Transverse colon (tissue), 4 donors: ENCODE results near the gene PAK1. TPM values are rescaled to one million over a fixed set of nuclear protein-coding genes. Genes with fewer than 3 reads are reported as not detected.

ENCODE experiments used
- DNase-seq: peaks from one replicate; pipeline ENCODE4 v3.0.0-alpha.2; 2019
- H3K27ac ChIP-seq, 4 donors: fragments of 200-600 bp; sonication (generic); 2 replicates each; pipeline ENCODE4 v1.5.1; 2016 to 2018; ENCODE audit warnings: inconsistent platforms in 4 of 4
- H3K27me3 ChIP-seq: fragments of 200-600 bp; sonication (generic); 2 replicates; pipeline ENCODE4 v1.5.1; 2017; ENCODE audit warnings: inconsistent platforms
- H3K36me3 ChIP-seq, 4 donors: fragments of 200-600 bp; sonication (generic); 2 replicates each; pipeline ENCODE4 v1.5.1; 2017 to 2019; ENCODE audit warnings: inconsistent platforms in 4 of 4
- H3K4me1 ChIP-seq, 4 donors: fragments of 200-600 bp; sonication (generic); 2 replicates each; pipeline ENCODE4 v1.5.1; 2017 to 2020; ENCODE audit warnings: inconsistent platforms in 4 of 4
- H3K4me3 ChIP-seq, 4 donors: fragments of 200-600 bp; sonication (generic); 1 replicate in 1 of 4; 2 replicates in 3 of 4; pipeline versions ENCODE4 v1.5.1 to v1.6.1; 2017 to 2019; ENCODE audit warnings: inconsistent platforms in 4 of 4
- H3K9me3 ChIP-seq, 2 donors: fragments of 200-600 bp; sonication (generic); 2 replicates each; pipeline ENCODE4 v1.5.1; 2017 to 2019; ENCODE audit warnings: inconsistent platforms in 2 of 2
- CTCF ChIP-seq, 5 experiments: fragments of 200-600 bp in 3 of 5; fragments of 450-650 bp in 2 of 5; sonication (generic) in 3 of 5; IDR thresholded peaks; 1 replicate in 2 of 5; 2 replicates in 3 of 5; pipeline ENCODE4 v1.5.1; 2016 to 2017; ENCODE audit warnings: antibody characterized with exemption in 5 of 5, inconsistent platforms in 3 of 5, mild to moderate bottlenecking in 2 of 5, moderate library complexity in 1 of 5
- EP300 ChIP-seq: sonication (generic); formaldehyde crosslinking; IDR thresholded peaks from one replicate; pipeline ENCODE4 v1.6.1; 2017; ENCODE audit warnings: antibody characterized with exemption, low read depth
- POLR2A ChIP-seq: fragments of 450-650 bp; IDR thresholded peaks from one replicate; pipeline ENCODE4 v1.6.1; 2016; ENCODE audit warnings: antibody characterized with exemption, mild to moderate bottlenecking, moderate library complexity
- POLR2AphosphoS5 ChIP-seq, 3 donors: sonication (generic); formaldehyde crosslinking; IDR thresholded peaks; one replicate each; pipeline ENCODE4 v1.6.1; 2016; ENCODE audit warnings: antibody characterized with exemption in 3 of 3
- WGBS, 2 donors: methylation state at CpG; one replicate each; pipeline ENCODE4 v1.1.5; 2018; ENCODE audit warnings: low coverage in 1 of 2; 5-methylcytosine and 5-hydroxymethylcytosine counted together
- in situ Hi-C, 4 donors: fragments of 200-750 bp; cut with MboI; loops; one replicate each; pipeline versions ENCODE4 v1.15.0 to v1.15.1; 2017; ENCODE audit warnings: low sequenced_read_pairs in 3 of 4, low pct_ligation_motif_present in 1 of 4, low pct_unique_long_range_greater_than_20kb in 1 of 4
- intact Hi-C: fragments of 100-400 bp; cut with DNase I; formaldehyde crosslinking; loops from one replicate; pipeline ENCODE4 v1.15.1; 2023; ENCODE audit warnings: low total_unique reads
- total RNA-seq, 4 donors: library from RNA; depleted of rRNA; stranded (reverse); fragments of >200 nt; gene quantifications; one replicate each; pipeline ENCODE4 v1.1.0, GENCODE V29; 2016

Gene PAK1
- total RNA-seq, 4 donors from 2014 or later: 104 to 222 (median 128) TPM

GRCh38 chr11:77309401-77310085 is 164.4 kb downstream of the PAK1 start:
- TF ChIP-seq POLR2A (no peak), EP300 (no peak), POLR2AphosphoS5 (IDR thresholded peaks at IDR 0.05) (no peak), CTCF (IDR thresholded peaks at IDR 0.05) (no peak)
- Histone ChIP-seq H3K4me1 (no peaks in the 10 kb centered on the region), H3K4me3 (no peak overlapping the region), H3K9me3 (no peaks in the 10 kb centered on the region), H3K36me3 (no peaks in the 10 kb centered on the region), H3K27ac (no peak overlapping the region), H3K27me3 (no peaks in the 10 kb centered on the region)
- no peak for DNase-seq
- WGBS, 2 donors: 61 to 85% methylated on average over 3 to 5 of the region's 5 CpGs
- intact Hi-C loops (no loop called here), in situ Hi-C loops (no loop called here)

GRCh38 chr11:77308838-77309237 is 165.1 kb downstream of the PAK1 start:
- no peak for DNase-seq
- in situ Hi-C loops: no loop called here
- TF ChIP-seq EP300 (no peak), POLR2AphosphoS5 (IDR thresholded peaks at IDR 0.05) (no peak), CTCF (IDR thresholded peaks at IDR 0.05) (no peak), POLR2A (no peak)

GRCh38 chr11:77303328-77303727 is 170.6 kb downstream of the PAK1 start:
- no peaks in the 10 kb centered on the region for H3K9me3 ChIP-seq
- intact Hi-C loops: no loop called here
- H3K4me3 ChIP-seq: no peak overlapping the region
- in situ Hi-C loops: no loop called here
- WGBS, 2 donors: 86 to 91% methylated on average over 2 of the region's 2 CpGs
- H3K27me3 ChIP-seq: no peaks in the 10 kb centered on the region
- TF ChIP-seq CTCF (IDR thresholded peaks at IDR 0.05) (no peak), POLR2A (no peak), POLR2AphosphoS5 (IDR thresholded peaks at IDR 0.05) (no peak), EP300 (no peak)
- peaks cover 0 to 4% (median 0%) of the 10 kb centered on the region in 4 donors for H3K4me1 ChIP-seq
- no peaks in the 10 kb centered on the region for H3K36me3 ChIP-seq
- no peak overlapping the region for H3K27ac ChIP-seq
- no peak for DNase-seq

More at GRCh38 chr11:77308838-77309237, 165.1 kb downstream of the PAK1 start:
- no peak overlapping the region for H3K4me3 ChIP-seq
- H3K36me3 ChIP-seq: no peaks in the 10 kb centered on the region
- H3K27me3 ChIP-seq: no peaks in the 10 kb centered on the region
- H3K4me1 ChIP-seq: no peaks in the 10 kb centered on the region
- H3K9me3 ChIP-seq: no peaks in the 10 kb centered on the region
- H3K27ac ChIP-seq: no peak overlapping the region
- intact Hi-C loops: no loop called here

- Histone ChIP-seq H3K4me1 (peaks cover 0 to 4% (median 0%) of the 10 kb centered on the region in 4 donors), H3K27ac (no peak overlapping the region), H3K4me3 (no peak overlapping the region), H3K27me3 (no peaks in the 10 kb centered on the region), H3K9me3 (no peaks in the 10 kb centered on the region), H3K36me3 (no peaks in the 10 kb centered on the region)
- intact Hi-C loops: no loop called here
- DNase-seq: no peak
- in situ Hi-C loops: no loop called here
- no peak for TF ChIP-seq POLR2A
- no peak for TF ChIP-seq POLR2AphosphoS5 (IDR thresholded peaks at IDR 0.05)
- WGBS, 2 donors: 79 to 100% methylated on average over 2 to 3 of the region's 3 CpGs
Observed at GRCh38 chr11:77302752-77303151, 171.1 kb downstream of the PAK1 start.

GRCh38 chr11:77301510-77301909 is 172.4 kb downstream of the PAK1 start, which contains the start of gene GDPD4:
TSS of gene GDPD4 (minus strand) at chr11:77301686. CDS start at chr11:77285137, 16,549 bp downstream.
- peaks cover 0 to 4% (median 0%) of the 10 kb centered on the region in 4 donors for H3K4me1 ChIP-seq
- no peaks in the 10 kb centered on the region for H3K9me3 ChIP-seq
- no peaks in the 10 kb centered on the region for H3K36me3 ChIP-seq
- DNase-seq: no peak
- WGBS, 2 donors: 95 to 100% methylated on average over 1 to 15 of the region's 15 CpGs
- no peak within 1 kb of the TSS for H3K4me3 ChIP-seq
- no peaks in the 10 kb centered on the region for H3K27me3 ChIP-seq
- intact Hi-C loops (no loop called here), in situ Hi-C loops (no loop called here)
- TF ChIP-seq CTCF (IDR thresholded peaks at IDR 0.05) (no peak), POLR2AphosphoS5 (IDR thresholded peaks at IDR 0.05) (no peak), EP300 (no peak), POLR2A (no peak)
- no peak within 1 kb of the TSS for H3K27ac ChIP-seq
